HG03103 (cell line): Measurements from ENCODE around the gene ATP6V0B.

ENCODE experiments used
- ATAC-seq: cut with Tn5 transposase; IDR thresholded peaks from one replicate; pipeline ENCODE4 v1.9.1; 2021; ENCODE audit warnings: low read depth; ENCODE audit not compliant: unreplicated experiment

Gene ATP6V0B

DNA sequence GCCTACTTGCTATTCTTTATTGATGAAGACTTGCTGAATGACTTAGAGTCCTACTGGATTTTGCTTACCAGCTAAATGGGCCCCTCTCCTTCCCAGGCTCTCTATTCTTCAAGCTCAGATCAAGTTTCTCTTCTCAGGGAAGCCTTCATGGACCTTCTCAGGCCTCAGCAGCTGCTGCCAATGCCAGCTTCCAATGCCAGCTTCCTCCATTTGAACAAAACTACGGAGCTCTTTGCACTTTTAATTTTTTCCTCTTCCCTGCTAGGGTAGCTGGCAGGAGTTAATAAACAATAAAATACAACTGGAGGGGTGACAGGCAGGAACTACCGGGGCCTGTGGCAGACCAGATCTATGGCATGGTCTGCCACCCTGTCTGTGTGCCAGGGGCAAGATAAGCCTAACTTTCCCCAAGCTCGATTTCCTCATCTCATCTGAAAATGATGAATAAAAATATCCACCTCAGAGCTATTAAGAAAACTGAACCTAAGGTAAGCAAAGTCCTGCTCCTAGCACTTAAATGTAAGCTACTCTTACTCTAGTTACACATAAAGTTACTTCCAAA, 29.0 kb upstream of the ATP6V0B start:
- no peak for ATAC-seq

DNA sequence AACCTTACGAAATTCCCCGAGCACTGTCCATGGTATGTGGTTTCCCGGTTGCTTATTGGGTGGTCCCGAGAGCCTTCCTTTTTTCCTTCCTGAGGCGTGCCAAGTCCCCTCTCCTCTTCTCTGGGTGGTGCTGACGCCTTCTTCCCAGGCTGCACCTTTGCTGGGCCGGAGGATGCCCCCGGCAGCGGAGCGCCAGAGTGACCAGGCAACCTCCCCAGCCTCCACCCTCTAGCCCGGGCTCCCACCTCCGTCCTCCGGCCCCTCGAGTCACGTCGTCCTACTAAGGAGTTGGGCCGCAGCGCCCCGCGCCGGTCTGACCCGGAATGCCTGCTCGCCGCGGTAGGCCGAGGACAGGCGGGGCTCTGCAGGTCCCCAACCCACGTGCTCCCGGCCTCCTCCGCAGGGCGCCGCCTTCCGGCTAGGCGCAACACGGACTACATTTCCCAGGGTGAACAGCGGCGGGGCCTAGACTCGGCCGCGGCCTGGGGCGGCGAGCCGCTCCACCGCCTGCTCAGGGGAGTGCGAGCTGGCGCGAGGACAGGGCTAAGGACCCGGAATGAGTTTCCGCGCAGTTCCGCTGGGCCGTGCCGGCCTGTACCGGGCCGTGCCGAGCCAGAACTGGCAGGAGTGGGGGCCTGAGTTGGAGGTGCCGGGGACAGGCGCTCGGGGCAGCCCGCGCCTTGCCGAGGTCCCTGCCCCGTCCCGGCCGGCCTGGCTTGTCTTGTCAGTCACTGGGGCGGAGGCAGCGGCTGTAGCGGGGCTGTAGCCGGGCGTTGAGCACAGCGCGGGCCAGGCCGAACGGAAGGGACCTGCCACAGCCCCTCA, 28.3 kb upstream of the ATP6V0B start, which contains the start of gene IPO13:
IPO13 (plus strand) TSS at position 715 of the 825 bp plus-strand sequence. CDS start 651 bp downstream, outside the sequence.
- peak; percentile 86 for ATAC-seq

DNA sequence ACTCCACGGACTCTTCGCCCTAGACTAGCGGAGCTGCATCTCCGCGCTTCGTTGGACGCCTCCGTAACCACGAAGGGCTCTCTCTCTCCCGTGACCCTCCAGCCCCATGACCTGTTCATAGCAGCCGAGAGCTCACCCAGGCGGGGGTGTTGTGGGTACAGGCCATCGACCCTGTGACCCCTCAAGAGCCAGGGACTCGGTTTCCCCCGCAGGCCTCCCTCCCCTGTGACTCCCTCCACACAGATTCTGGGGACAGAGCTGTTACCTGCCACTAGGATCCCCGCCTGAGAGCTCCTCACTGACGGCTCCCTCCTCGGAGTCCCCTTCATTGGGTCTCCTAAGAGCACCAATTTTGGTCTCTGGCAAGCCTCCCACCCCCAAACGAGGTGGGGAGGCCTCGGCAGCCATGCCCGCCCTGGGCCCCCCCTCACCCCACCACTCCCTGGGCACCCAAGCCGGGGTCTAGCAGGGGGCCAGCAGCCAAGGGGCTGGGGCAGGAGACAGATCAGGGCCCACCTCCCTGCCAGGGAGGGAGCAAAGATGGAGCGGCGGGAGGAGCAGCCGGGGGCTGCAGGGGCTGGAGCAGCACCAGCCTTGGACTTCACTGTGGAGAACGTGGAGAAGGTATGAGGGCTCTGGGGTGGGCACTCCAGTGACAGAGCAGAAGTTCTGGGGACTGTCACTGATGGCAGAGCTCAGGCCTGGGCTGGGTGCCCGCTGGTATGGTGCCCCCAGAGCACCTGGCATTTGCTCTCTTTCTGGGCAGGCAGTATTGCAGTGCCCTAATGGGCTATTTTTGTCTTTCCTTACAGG, 27.5 kb upstream of the ATP6V0B start:
- ATAC-seq, result peak; percentile 6

DNA sequence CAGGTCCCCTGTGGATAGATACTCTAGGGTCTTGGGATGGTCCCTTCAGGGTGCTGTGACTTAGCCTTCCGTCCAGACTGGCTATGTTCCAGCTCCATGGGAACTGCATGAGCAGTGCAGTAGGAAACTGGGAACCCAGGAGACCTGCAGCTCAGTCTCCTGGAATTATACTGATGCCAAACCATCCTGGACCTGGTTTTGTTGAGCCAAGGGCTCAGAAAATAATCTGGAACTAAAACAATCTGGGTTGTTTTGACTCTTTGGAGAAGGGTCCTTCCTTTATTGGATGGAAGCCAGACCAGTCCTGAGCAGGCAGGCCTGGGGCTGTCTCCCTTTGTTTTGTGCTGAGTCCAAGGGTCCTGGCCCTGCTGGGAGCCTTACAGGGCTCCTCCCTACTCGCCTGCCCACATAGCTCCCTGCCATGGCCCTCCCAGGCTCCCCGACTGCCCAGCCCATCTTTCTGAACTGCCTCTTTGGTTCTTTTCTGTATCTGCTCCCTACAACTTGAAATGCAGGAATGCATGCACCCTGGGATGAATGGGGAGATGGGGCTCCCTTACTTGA, 26.8 kb upstream of the ATP6V0B start:
- ATAC-seq, result no peak

DNA sequence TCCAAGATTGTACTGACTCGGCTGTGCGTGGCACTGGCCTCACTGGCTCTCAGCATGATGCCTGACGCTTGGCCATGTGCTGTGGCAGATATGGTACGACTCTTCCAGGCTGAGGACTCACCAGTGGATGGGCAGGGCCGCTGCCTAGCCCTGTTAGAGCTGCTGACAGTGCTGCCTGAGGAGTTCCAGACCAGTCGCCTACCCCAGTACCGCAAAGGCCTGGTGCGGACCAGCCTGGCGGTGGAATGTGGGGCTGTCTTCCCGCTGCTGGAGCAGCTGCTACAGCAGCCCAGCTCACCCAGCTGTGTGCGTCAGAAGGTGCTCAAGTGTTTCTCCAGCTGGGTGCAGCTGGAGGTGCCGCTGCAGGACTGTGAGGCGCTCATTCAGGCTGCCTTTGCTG, 25.1 kb upstream of the ATP6V0B start:
- no peak for ATAC-seq

DNA sequence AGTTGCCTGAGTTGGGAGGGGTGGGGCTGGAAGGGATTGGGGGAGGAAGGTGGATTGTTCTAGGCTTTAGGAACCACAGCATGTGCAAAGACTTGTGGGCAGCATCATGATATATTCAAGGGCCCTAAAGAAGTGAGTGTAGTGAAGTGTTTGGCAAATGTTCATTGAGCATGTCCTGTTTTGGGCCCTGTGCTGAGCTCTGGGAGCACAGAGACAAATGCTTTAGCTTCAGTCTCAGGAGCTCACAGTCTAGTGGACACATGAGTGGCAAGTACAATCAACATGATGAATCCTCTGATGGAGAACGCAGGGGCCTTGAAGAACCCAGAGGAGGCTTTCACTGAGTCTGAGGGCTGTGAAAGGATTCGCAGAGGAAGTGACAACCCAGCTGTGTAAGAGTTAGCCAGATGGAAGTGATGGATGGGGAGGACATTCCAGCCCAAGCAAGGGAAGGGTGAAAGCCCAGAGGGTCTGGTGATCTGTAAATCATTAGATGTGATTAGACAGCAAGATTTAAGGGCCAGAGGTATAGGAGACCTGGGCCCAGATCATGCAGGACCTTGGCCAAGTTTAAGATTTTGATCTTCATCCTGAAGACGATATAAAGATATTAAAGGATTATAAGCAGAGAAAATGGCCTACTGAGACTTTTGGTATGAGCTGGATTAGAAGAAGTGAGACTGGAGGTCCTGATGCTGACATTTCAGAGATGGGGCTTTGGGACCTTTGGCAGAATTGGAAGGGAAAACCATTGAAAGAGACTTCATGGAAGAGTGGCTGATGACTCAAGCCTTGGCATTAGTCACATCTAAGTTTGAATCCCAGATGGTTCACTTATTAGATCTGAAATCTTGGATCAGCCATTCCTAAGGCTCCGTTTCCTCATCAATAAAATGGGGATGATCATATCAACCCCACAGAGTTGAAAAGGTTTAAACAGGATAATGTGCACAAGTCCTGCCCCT, 23.5 kb upstream of the ATP6V0B start:
- no peak for ATAC-seq

DNA sequence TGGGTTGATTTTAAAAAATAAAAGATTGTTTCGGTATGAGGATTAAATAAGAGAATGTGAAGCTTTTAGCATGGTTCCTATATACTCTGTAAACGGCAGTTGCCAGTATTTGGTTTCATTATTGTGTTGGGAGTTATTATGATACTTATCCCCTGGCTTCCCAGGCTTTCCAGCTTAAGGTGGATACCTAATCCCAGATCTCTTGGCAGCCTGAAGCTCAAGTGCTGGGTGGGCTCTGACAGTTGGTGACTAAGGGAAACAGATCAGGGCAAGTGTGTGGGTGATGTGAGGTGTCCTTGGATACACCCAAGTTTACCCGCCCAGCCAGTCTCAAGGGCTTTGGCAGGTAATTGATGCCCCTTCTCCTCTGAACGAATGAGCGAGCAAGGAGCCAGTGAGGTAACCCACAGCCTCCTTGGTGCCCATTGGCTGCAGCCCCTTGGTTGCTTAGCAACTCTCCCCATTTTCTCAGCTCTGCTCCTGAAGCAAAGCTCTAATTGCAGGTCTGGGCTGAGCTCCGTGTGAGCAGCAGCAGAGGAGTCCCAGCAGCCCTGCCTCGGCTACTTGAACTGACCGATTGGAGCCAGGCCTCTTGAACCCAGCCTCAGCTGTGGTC, 21.9 kb upstream of the ATP6V0B start:
- ATAC-seq, result no peak

DNA sequence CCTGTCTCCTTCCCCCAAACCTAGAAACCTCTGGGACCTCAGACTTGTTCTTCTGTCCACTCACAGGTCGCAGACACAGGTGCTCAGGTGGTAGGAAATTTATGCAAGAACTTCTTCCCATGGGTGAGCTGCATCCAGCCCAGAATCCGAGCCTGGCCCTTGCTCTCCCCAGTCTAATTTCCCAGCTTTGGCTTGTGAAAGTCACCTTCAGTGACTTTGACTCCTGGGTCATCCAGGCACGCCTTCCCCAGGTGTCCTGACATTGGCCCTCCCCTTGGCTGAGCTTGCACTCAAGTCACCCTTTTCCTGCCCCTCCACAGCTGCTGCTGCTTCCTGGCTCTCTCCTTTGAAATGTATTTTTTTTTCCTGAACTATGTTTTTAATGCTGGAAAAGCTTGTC, 21.4 kb upstream of the ATP6V0B start:
- ATAC-seq, result no peak

DNA sequence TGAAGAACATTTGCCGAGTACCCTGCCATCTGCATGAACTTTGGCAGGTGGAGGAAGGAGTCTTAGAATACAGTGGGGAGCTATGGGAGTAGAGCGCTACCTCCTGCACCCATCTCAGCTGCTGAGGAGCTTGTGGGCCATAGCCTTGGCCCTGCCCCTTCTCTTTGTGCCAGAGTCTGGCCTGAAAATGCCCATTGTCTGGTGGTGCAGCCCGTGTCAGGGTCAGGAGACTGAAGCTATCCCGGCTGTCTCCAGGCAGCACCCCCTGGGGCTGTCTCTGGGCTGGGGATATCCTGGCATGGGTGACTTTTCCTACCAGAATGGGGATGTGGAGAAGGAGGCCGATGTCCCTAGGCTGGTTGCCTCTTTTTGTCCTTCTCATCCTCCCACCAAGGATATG, 20.7 kb upstream of the ATP6V0B start:
- ATAC-seq, result no peak

DNA sequence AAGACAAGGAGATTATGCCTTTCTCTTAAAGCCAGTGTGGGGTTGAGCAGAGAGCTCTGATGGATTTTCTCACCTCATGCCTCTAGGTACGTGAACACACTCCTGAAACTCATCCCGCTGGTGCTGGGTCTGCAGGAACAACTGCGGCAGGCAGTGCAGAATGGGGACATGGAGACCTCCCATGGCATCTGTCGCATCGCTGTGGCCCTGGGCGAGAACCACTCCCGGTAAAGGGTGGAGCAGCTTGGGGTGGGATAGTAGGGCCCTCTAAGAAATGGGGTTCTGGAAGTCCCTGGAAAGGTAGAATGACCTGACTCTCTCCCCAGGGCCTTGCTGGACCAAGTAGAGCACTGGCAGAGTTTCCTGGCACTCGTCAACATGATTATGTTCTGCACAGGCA, 18.5 kb upstream of the ATP6V0B start:
- no peak for ATAC-seq

DNA sequence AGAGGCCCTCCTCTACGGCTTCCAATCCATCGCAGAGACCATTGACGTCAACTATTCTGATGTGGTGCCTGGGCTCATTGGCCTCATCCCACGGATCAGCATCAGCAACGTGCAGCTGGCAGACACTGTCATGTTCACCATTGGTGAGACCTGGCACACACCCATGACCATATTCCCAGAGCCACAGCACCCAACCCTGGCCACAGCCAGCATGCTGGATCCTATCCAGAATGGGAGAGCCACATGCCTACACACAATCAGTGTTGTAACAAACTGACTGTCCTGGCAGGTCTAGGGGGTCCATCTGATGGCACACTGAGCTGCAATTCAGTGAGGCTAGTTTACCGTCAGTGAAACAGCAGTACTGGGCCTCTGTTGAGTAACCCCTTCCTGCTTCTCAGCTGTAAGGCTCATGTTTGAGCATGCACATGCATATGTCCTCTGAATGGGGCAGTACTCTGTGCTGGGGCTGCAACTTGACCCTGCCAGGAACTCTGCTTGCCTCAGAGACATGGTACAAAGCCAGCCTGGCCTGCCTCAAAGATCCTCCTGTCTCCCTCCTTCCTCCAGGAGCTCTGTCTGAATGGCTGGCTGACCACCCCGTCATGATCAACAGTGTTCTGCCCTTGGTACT, 17.2 kb upstream of the ATP6V0B start:
- no peak for ATAC-seq

DNA sequence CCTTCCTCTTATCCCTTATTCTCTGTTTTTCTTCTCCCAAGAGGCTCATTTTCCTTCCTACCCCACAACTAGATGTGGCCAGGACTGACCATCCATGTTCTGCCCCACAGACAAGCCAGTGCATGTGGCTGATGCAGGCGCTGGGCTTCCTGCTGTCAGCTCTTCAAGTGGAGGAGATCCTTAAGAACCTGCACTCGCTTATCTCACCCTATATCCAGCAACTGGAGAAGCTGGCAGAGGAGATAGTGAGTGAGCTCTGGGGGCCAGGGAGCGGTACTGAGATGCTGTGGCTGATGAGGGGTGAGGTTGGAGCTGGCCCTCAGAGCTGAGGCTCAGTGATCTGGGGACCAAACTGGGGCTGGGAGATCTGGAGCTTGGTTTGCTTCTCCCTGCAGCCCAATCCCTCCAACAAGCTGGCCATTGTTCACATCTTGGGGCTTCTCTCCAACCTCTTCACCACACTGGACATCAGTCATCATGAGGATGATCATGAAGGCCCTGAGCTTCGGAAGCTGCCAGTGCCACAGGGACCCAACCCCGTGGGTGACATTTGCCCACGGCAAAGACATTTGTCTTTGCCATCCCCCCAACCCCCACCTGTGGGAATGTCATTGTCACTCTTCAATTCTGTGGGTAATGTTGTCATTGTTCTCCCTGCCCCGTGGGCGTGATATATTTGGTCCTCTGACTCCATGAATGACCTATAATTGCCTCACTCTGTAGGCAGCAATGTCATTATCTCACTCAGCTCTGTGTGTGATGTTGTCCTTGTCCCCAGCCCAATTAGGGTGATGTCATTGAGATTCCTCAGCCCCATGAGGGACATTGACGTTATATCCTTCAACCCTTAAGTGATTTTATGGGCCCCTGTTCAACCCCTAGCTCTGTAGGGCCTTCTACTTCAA, 16.2 kb upstream of the ATP6V0B start:
- no peak for ATAC-seq

DNA sequence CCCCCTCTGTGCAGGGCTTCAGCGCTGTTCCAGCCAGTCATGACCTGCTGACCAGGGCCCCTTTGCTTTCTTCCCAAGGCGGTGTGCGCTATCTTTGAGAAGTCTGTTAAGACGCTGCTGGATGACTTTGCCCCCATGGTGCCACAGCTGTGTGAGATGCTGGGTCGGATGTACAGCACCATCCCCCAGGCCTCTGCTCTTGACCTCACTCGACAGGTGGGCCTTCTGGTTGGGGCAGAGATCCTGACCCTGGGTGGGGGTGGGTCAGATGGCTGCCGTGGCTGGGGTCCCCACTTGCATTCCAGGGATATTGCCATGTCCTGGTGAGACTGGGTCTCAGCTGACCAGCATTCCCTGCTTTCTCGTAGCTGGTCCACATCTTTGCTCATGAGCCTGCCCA, 14.0 kb upstream of the ATP6V0B start:
- no peak for ATAC-seq

DNA sequence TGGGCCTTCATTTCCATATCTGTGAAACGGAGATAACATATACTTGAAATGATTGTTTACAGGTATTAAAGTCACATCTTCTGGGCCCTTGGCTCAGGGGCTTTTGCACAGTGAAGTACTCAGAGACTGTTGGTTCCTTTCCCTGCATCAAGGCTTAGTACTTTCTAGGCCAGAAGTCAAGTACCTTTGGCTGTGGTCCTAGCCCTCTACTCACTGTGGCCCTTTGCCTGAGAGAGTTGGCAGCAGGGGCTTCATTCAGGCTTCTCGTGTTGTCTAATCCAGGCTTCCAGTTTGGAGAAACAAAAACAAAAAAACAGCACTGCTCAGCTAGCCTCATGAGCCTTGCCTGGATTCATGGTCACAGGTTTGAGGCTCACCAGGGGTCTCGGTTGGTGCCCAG, 13.1 kb upstream of the ATP6V0B start:
- no peak for ATAC-seq

DNA sequence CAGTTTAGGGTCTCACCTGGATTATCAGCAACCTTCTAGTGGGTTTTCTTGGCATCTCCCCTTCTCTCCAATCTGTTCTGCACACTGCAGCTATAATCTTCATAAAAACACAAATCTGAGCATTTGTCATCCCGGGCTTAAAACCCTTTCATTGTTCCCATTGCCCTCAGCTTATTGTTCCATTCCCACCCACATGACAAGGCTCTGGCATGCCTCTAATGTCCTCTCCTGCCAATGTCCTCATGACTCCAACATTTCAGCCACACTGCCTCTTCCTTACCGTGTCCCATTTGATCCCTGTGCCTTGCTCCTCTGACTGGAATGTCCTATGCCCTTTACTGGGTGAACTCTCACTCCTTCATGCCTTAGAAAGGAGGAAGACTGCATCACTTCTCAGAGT, 12.4 kb upstream of the ATP6V0B start:
- ATAC-seq, result no peak

DNA sequence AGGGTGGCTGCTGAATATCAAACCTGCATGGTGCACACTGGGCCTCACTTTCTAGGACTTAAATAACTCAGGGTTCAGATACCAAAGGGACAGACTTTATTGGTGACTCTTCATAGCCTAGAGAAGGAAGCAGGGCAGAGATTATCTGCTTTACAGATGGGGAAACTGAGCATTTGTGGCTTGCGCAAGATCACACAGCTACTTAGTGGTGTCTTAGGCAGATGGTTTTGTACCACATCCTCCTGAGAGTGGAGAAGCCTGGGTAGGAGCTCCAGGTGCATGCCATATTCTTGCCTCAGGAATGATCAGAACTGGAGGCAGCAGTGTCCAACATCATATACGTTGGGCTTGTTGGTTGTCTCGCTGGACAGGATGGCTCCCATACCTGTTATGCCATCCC, 11.8 kb upstream of the ATP6V0B start:
- no peak for ATAC-seq

DNA sequence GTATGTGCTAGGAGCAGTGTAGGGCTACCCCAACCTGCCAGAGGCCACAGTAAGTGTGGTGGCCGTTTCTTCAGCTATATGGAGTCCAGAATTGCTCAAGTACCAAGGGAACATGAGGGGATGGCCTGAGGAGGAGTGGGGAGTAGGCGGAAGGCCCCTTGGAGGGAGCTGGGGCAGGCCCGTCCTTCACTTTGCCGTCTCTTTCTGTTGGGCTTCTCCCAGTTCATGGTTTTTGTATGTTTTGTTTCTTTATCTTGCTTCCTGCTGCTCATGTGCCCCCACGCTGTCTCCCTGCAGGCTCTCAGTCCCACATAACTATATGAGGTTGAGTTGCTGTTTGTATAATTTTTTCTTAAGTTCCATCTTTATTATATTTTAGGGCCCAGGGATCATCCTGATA, 10.9 kb upstream of the ATP6V0B start:
- no peak for ATAC-seq

DNA sequence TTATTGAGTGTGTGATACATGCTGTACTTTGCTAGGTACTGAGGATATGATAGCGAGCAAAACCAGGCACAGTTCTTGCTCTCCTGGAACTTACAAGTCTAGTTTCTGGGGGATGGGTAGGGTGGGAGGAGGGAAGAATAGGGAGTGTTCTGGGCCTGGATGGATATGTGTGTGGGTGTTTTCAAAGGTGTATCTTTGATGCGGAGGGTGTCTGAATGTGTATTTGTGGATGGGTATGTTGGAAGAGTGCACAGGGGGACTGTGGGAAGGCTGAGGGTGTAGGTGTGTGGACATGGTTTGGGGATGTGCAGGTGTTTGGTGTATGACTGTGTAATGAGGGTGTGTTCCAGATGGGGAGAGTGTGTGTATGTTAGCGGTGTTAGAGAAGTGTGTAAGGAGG, 9.4 kb upstream of the ATP6V0B start:
- no peak for ATAC-seq
